ENCODE measurements around the gene TBC1D22A. TPM values are rescaled to one million over a fixed set of nuclear protein-coding genes. Genes with fewer than 3 reads are reported as not detected.

The TBC1D22A gene
- total and polyA plus RNA-seq, 9 of the 15 experiments (the other 6 are each of a cell fraction or from before 2014, with no cell fraction given) = 0.20 to 11.5 (median 5.2) TPM

DNA sequence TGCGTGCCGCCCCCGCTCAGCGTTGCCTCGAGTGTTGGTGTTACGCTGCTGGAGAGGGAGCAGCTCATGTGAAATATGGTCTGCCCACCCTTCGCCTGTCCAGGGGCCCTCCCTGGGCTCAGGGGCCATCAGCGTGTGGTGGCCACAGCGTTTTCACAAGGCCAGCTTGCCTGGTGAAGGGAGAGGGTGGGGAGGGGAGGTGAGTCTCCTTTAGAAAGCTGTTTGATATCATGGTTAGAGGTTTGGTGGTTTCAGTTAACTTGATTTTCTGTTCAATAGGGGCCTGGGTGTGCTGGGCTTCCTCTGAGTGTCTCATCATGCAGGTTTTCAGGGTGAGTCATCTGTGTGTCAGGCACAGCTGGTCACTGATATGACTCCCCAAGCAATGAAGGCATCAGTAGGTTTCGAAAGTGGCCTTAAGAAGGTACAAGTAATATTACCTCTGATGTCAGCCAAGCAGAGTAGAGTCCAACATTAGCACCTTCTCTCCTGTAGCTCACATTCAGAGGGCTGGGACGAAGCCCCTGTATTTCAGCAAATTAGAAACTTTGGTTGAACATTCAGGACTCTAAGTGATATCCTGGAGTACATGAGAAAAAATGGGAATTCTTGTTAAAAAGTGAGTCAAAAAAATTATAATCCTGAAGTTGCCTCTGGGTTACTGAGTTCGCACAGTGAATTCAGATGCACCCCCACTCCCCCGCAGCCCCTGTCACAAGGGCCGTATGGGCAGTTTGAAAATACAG, 172.5 kb downstream of the TBC1D22A start (continued):
- TF ChIP-seq, protein P1, sequence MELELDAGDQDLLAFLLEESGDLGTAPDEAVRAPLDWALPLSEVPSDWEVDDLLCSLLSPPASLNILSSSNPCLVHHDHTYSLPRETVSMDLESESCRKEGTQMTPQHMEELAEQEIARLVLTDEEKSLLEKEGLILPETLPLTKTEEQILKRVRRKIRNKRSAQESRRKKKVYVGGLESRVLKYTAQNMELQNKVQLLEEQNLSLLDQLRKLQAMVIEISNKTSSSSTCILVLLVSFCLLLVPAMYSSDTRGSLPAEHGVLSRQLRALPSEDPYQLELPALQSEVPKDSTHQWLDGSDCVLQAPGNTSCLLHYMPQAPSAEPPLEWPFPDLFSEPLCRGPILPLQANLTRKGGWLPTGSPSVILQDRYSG (tag; conservative IDR thresholded peaks at IDR 0.05; ENCODE audit: low read depth) = no peak
- TF ChIP-seq CHD4 (IDR thresholded peaks at IDR 0.05; ENCODE audit: insufficient read depth, insufficient replicate concordance, low read depth, low read length, poor library complexity, severe bottlenecking) = no peak
- TF ChIP-seq, protein P2, sequence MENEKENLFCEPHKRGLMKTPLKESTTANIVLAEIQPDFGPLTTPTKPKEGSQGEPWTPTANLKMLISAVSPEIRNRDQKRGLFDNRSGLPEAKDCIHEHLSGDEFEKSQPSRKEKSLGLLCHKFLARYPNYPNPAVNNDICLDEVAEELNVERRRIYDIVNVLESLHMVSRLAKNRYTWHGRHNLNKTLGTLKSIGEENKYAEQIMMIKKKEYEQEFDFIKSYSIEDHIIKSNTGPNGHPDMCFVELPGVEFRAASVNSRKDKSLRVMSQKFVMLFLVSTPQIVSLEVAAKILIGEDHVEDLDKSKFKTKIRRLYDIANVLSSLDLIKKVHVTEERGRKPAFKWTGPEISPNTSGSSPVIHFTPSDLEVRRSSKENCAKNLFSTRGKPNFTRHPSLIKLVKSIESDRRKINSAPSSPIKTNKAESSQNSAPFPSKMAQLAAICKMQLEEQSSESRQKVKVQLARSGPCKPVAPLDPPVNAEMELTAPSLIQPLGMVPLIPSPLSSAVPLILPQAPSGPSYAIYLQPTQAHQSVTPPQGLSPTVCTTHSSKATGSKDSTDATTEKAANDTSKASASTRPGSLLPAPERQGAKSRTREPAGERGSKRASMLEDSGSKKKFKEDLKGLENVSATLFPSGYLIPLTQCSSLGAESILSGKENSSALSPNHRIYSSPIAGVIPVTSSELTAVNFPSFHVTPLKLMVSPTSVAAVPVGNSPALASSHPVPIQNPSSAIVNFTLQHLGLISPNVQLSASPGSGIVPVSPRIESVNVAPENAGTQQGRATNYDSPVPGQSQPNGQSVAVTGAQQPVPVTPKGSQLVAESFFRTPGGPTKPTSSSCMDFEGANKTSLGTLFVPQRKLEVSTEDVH (IDR thresholded peaks at IDR 0.05; ENCODE audit: low read depth, partially characterized antibody) = no peak
- TF ChIP-seq, protein P3, sequence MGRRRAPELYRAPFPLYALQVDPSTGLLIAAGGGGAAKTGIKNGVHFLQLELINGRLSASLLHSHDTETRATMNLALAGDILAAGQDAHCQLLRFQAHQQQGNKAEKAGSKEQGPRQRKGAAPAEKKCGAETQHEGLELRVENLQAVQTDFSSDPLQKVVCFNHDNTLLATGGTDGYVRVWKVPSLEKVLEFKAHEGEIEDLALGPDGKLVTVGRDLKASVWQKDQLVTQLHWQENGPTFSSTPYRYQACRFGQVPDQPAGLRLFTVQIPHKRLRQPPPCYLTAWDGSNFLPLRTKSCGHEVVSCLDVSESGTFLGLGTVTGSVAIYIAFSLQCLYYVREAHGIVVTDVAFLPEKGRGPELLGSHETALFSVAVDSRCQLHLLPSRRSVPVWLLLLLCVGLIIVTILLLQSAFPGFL (CRISPR knock-in tag; IDR thresholded peaks at IDR 0.05) = no peak
- no peak for TF ChIP-seq NFIX (CRISPR knock-in tag; IDR thresholded peaks at IDR 0.05; ENCODE audit: low read depth)
- TF ChIP-seq, protein P4, sequence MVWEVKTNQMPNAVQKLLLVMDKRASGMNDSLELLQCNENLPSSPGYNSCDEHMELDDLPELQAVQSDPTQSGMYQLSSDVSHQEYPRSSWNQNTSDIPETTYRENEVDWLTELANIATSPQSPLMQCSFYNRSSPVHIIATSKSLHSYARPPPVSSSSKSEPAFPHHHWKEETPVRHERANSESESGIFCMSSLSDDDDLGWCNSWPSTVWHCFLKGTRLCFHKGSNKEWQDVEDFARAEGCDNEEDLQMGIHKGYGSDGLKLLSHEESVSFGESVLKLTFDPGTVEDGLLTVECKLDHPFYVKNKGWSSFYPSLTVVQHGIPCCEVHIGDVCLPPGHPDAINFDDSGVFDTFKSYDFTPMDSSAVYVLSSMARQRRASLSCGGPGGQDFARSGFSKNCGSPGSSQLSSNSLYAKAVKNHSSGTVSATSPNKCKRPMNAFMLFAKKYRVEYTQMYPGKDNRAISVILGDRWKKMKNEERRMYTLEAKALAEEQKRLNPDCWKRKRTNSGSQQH (CRISPR knock-in tag; IDR thresholded peaks at IDR 0.05) = no peak; the same call in 1 of the 2 replicates
- TF ChIP-seq, protein P5, sequence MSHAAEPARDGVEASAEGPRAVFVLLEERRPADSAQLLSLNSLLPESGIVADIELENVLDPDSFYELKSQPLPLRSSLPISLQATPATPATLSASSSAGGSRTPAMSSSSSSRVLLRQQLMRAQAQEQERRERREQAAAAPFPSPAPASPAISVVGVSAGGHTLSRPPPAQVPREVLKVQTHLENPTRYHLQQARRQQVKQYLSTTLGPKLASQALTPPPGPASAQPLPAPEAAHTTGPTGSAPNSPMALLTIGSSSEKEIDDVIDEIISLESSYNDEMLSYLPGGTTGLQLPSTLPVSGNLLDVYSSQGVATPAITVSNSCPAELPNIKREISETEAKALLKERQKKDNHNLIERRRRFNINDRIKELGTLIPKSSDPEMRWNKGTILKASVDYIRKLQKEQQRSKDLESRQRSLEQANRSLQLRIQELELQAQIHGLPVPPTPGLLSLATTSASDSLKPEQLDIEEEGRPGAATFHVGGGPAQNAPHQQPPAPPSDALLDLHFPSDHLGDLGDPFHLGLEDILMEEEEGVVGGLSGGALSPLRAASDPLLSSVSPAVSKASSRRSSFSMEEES (CRISPR knock-in tag; IDR thresholded peaks at IDR 0.05) = no peak
- TF ChIP-seq, protein P6, sequence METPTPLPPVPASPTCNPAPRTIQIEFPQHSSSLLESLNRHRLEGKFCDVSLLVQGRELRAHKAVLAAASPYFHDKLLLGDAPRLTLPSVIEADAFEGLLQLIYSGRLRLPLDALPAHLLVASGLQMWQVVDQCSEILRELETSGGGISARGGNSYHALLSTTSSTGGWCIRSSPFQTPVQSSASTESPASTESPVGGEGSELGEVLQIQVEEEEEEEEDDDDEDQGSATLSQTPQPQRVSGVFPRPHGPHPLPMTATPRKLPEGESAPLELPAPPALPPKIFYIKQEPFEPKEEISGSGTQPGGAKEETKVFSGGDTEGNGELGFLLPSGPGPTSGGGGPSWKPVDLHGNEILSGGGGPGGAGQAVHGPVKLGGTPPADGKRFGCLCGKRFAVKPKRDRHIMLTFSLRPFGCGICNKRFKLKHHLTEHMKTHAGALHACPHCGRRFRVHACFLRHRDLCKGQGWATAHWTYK (CRISPR knock-in tag; IDR thresholded peaks at IDR 0.05) = no peak
- TF ChIP-seq TAF7 (tag; IDR thresholded peaks at IDR 0.05) = no peak
- TF ChIP-seq POLR2A (conservative IDR thresholded peaks at IDR 0.05) = no peak; the same call in 1 of the 2 replicates
- TF ChIP-seq ZBTB8A (IDR thresholded peaks at IDR 0.05; ENCODE audit: partially characterized antibody) = no peak
- peak; percentile 49 for TF ChIP-seq MAFG (tag; conservative IDR thresholded peaks at IDR 0.05)
- TF ChIP-seq, protein P7, sequence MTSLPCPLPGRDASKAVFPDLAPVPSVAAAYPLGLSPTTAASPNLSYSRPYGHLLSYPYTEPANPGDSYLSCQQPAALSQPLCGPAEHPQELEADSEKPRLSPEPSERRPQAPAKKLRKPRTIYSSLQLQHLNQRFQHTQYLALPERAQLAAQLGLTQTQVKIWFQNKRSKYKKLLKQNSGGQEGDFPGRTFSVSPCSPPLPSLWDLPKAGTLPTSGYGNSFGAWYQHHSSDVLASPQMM (CRISPR knock-in tag; IDR thresholded peaks at IDR 0.05) = no peak
- TF ChIP-seq RBM34 (IDR thresholded peaks at IDR 0.05; ENCODE audit: borderline replicate concordance, insufficient read depth, low read length) = no peak
- TF ChIP-seq FOXJ3 (CRISPR knock-in tag; IDR thresholded peaks at IDR 0.05) = no peak
- TF ChIP-seq MED1 (CRISPR knock-in tag; IDR thresholded peaks at IDR 0.05; ENCODE audit: borderline replicate concordance) = no peak

Data from K562 (cell line).